ENCODE measurements around the gene TMEM120A. TPM values are rescaled to one million over a fixed set of nuclear protein-coding genes. Genes with fewer than 3 reads are reported as not detected.

TMEM120A gene
- total and polyA plus RNA-seq, 10 of the 15 experiments (the other 5 are each of a cell fraction or from before 2014, with no cell fraction given): 0.43 to 86.6 (median 18.5) TPM

GRCh38 chr7:75938921-75939320, 55.5 kb downstream of the TMEM120A start (continued):
- no peak for TF ChIP-seq POU2F2 (IDR thresholded peaks at IDR 0.05; ENCODE audit: borderline replicate concordance, low read depth, low read length)

- RAD21 ChIA-PET (ENCODE audit: unreplicated experiment): no interaction called here
- H3K9ac ChIP-seq (ENCODE audit: control insufficient read depth, insufficient read depth, low read length): no peak overlapping the region
- CTCF ChIA-PET: interaction anchor here (0.6 to 0.8 kb wide), 2 partner anchors 13 to 97 kb away, joined by 3 read pairs; no protein-coding TSS in a partner anchor
- H3K27ac ChIP-seq (ENCODE audit: control insufficient read depth, insufficient read depth): no peak overlapping the region
- no TSS peak for BruUV-seq (replicated peaks)
- no peak for ATAC-seq
- SMC1A ChIA-PET (ENCODE audit: uncharacterized antibody, unreplicated experiment): interaction anchor here (0.6 kb wide), 1 partner anchor 98 kb away, joined by 3 read pairs; no protein-coding TSS in a partner anchor
- H2AFZ ChIP-seq (ENCODE audit: control insufficient read depth, low read depth, low read length): no peak overlapping the region
- no peak for FAIRE-seq
- no peaks in the 10 kb centered on the region for H4K20me1 ChIP-seq (ENCODE audit: control insufficient read depth, insufficient read depth)
- H3K4me2 ChIP-seq (ENCODE audit: control insufficient read depth, insufficient read depth): no peak overlapping the region
- intact Hi-C loops (cut with micrococcal nuclease; ENCODE audit: unreplicated experiment): no loop called here
- no peak overlapping the region for H3K4me3 ChIP-seq
- WGBS (ENCODE audit: insufficient coverage, insufficient replicate concordance, low lambda C conversion rate, missing lambda C conversion rate): 75% methylated on average over 15 of the region's 15 CpGs
- in situ Hi-C loops (cut with MboI): no loop called here
- no peak for TF ChIP-seq ZBTB33 (IDR thresholded peaks at IDR 0.05)
- no peak for TF ChIP-seq CBFB (IDR thresholded peaks at IDR 0.05; ENCODE audit: low read depth)
- no peak for TF ChIP-seq E4F1 (IDR thresholded peaks at IDR 0.05; ENCODE audit: borderline replicate concordance, partially characterized antibody)
- peak; percentile 57 for TF ChIP-seq BCL3 (IDR thresholded peaks at IDR 0.05; ENCODE audit: borderline replicate concordance, insufficient read depth, low read depth, low read length, poor library complexity, severe bottlenecking)
- peak; percentile 62 for TF ChIP-seq BACH1 (IDR thresholded peaks at IDR 0.05; ENCODE audit: borderline replicate concordance)
- H3K36me3 ChIP-seq (ENCODE audit: control insufficient read depth in 2 of 2, insufficient read depth in 2 of 2, low read length in 1 of 2): no peaks in the 10 kb centered on the region; a peak in 1 of 4 replicates
- no peaks in the 10 kb centered on the region; the same call in 2 of the 3 replicates for H3K9me3 ChIP-seq (replicated peaks; ENCODE audit: control insufficient read depth, insufficient read depth, low read length)
- POLR2A ChIA-PET: no interaction called here
- no peaks in the 10 kb centered on the region for H3K27me3 ChIP-seq (replicated peaks in 1 of 2; ENCODE audit: control insufficient read depth in 2 of 2, insufficient read depth in 2 of 2, low read length in 1 of 2)
- no peak for DNase-seq (ENCODE audit: low read depth, low spot score)
- H3K4me1 ChIP-seq (ENCODE audit: control insufficient read depth, insufficient read depth, low read length): no peaks in the 10 kb centered on the region
- H3K79me2 ChIP-seq (ENCODE audit: control insufficient read depth, insufficient read depth, low read length): no peaks in the 10 kb centered on the region; the same call in 1 of the 2 replicates
Measured at GRCh38 chr7:75937958-75938786, 56.2 kb downstream of the TMEM120A start.

All from GM12878 (cell line).